Upper lobe of left lung (tissue), 4 donors: ENCODE measurements around the gene FAT1.

ENCODE experiments used
- CTCF ChIP-seq, 6 experiments: fragments of 450-650 bp in 4 of 6; fragments of 200-600 bp in 2 of 6; sonication (generic) in 2 of 6; IDR thresholded peaks; one replicate each; pipeline ENCODE4 v1.5.1; 2016 to 2019; ENCODE audit warnings: antibody characterized with exemption in 6 of 6
- POLR2A ChIP-seq, 4 donors: fragments of 450-650 bp; IDR thresholded peaks; one replicate each; pipeline ENCODE4 v1.5.1; 2016 to 2017; ENCODE audit warnings: antibody characterized with exemption in 4 of 4, mild to moderate bottlenecking in 2 of 4
- POLR2AphosphoS5 ChIP-seq, 2 donors: sonication (generic); formaldehyde crosslinking; IDR thresholded peaks; one replicate each; pipeline ENCODE4 v1.5.1; 2017; ENCODE audit warnings: antibody characterized with exemption in 2 of 2

GRCh38 chr4:186710521-186711119 is 13.0 kb downstream of the FAT1 start:
- TF ChIP-seq CTCF (IDR thresholded peaks at IDR 0.05), result no peak
- TF ChIP-seq POLR2AphosphoS5 (IDR thresholded peaks at IDR 0.05), result no peak
- TF ChIP-seq POLR2A (IDR thresholded peaks at IDR 0.05), result no peak
